Activated CD4-positive, alpha-beta T cell treated with anti-CD3 and anti-CD28 coated beads, Interleukin-2, amount 10 ng/mL, durations not matched to agents 7 days and 5 days (primary cell): ENCODE results near the gene TAGLN2. TPM values are rescaled to one million over a fixed set of nuclear protein-coding genes. Genes with fewer than 3 reads are reported as not detected.

Source experiments
- CTCF ChIA-PET: fragments of 350-600 bp; sonication (Branson Sonifier 250); formaldehyde crosslinking; loops from one replicate; lab custom pipeline; 2021; ENCODE audit warnings: antibody characterized with exemption; lab: Charles Lee
- POLR2A ChIA-PET: fragments of 350-600 bp; sonication (Branson Sonifier 250); formaldehyde crosslinking; loops from one replicate; lab custom pipeline; 2021; ENCODE audit warnings: antibody characterized with exemption; lab: Charles Lee
- DNase-seq: peaks from one replicate; pipeline ENCODE4 v3.0.0-alpha.2; 2020
- H3K27ac Mint-ChIP-seq: one replicate; pipeline ENCODE4 v1.8.0; 2021; ENCODE audit warnings: mild to moderate bottlenecking, moderate library complexity, mixed read lengths
- H3K27me3 Mint-ChIP-seq: one replicate; pipeline ENCODE4 v1.8.0; 2021; ENCODE audit warnings: mixed read lengths
- H3K36me3 Mint-ChIP-seq: one replicate; pipeline ENCODE4 v1.8.0; 2021; ENCODE audit warnings: low read depth, mixed read lengths
- H3K4me1 Mint-ChIP-seq: one replicate; pipeline ENCODE4 v1.8.0; 2021; ENCODE audit warnings: mixed read lengths
- H3K4me3 Mint-ChIP-seq: one replicate; pipeline ENCODE4 v1.8.0; 2021; ENCODE audit warnings: mild to moderate bottlenecking, moderate library complexity, mixed read lengths
- H3K9me3 Mint-ChIP-seq: one replicate; pipeline ENCODE4 v1.8.0; 2021; ENCODE audit warnings: mixed read lengths
- total RNA-seq, 2 experiments: library from RNA; stranded (reverse); gene quantifications; one replicate each; pipeline ENCODE4 v1.2.3, GENCODE V29; 2021

Gene TAGLN2
- total RNA-seq, 2 experiments from 2014 or later: 429 to 461 TPM

- H3K36me3 Mint-ChIP-seq: no peaks in the 10 kb centered on the region
- ChIA-PET CTCF (interaction anchor here (0.7 to 3.1 kb wide), 9 partner anchors 13 to 140 kb away, joined by 3 to 13 read pairs (median 3); partner anchors contain the start of genes KCNJ10 and TAGLN2), POLR2A (no interaction called here)
- peak overlapping the region; percentile 51 for H3K27ac Mint-ChIP-seq
- peaks cover 25% of the 10 kb centered on the region for H3K27me3 Mint-ChIP-seq
- H3K4me3 Mint-ChIP-seq: no peak overlapping the region
- H3K9me3 Mint-ChIP-seq: no peaks in the 10 kb centered on the region
- H3K4me1 Mint-ChIP-seq: peaks cover 24% of the 10 kb centered on the region
- no peak for DNase-seq
Observed at GRCh38 chr1:159938211-159938852, 13.0 kb upstream of the TAGLN2 start.

- H3K9me3 Mint-ChIP-seq: no peaks in the 10 kb centered on the region
- H3K4me1 Mint-ChIP-seq: peaks cover 24% of the 10 kb centered on the region
- POLR2A ChIA-PET: no interaction called here
- peaks cover 17% of the 10 kb centered on the region for H3K27me3 Mint-ChIP-seq
- H3K36me3 Mint-ChIP-seq: no peaks in the 10 kb centered on the region
- DNase-seq: no peak
- no peak overlapping the region for H3K4me3 Mint-ChIP-seq
- CTCF ChIA-PET: interaction anchor here (0.9 to 3.1 kb wide), 3 partner anchors 12 to 68 kb away, joined by 3 to 13 read pairs (median 5); partner anchors contain the start of gene TAGLN2
- H3K27ac Mint-ChIP-seq: no peak overlapping the region
Observed at GRCh38 chr1:159937054-159937750, 11.9 kb upstream of the TAGLN2 start.

DNA sequence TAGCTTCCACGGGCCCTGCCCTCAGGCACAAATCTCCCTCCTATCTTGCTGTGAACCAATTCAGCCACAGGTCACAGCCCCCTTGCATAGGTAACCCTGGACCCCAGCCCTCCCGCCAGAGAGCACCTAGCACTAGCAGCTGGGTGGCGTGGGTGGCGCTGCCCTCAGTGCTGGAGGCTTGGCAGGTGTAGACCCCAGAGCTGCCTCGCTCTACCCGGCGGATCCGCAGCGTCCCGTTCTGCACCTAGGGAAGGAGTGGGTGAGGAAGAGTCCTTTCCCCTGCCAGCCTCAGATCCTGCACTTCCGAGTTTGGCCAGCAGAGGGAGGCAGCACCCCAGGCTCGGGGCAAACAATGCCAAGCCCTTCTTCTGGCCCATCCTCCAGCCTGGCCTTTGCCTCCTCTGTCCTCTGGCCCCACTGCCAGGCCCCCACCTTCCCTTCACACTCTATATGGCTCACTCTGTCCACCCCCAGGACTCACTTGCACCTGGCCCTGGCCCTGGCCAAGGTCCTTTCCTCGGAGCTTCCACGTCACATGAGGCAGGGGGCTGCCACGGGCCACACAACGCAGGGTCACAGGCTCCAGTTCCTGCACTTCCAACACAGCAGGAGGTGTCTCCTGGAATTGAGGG is 11.1 kb upstream of the TAGLN2 start:
- H3K27ac Mint-ChIP-seq: no peak overlapping the region
- peak; percentile 85 for DNase-seq
- H3K36me3 Mint-ChIP-seq: no peaks in the 10 kb centered on the region
- H3K4me1 Mint-ChIP-seq: peaks cover 24% of the 10 kb centered on the region
- no peaks in the 10 kb centered on the region for H3K9me3 Mint-ChIP-seq
- no peak overlapping the region for H3K4me3 Mint-ChIP-seq
- ChIA-PET CTCF (interaction anchor here (2.4 kb wide), 1 partner anchor 10 kb away, joined by 8 read pairs; the partner anchor contains the start of gene IGSF9), POLR2A (no interaction called here)
- peaks cover 17% of the 10 kb centered on the region for H3K27me3 Mint-ChIP-seq

DNA sequence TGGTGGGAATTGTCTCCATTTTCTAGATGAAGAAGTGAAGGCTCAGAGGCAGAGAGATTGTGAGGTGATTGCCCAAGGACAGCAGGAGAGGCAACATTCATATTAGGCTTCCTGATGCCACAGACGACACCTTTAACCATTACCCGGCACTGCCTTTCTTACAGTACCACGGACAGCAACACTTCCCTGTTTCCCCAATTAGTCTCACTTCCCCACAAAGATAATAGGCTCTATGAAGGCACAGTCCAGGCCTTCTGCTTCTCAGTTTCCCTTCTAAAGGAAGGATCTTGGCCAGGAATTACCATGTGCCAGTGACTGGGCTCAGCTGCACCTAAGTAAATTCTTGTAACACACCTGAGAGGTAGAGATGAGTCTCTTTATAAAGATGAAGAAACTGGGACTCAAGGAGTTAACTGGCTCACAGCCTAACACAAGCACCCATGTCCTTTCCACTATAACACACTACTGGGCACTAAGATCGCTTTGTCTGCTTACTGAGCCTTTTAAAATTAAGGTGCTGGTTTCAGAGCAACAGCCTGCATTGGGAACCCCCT is 10.5 kb upstream of the TAGLN2 start:
- Mint-ChIP-seq H3K36me3 (no peaks in the 10 kb centered on the region), H3K27me3 (peaks cover 16% of the 10 kb centered on the region), H3K9me3 (no peaks in the 10 kb centered on the region), H3K27ac (no peak overlapping the region), H3K4me3 (no peak overlapping the region), H3K4me1 (peaks cover 24% of the 10 kb centered on the region)
- DNase-seq: no peak
- ChIA-PET POLR2A (no interaction called here), CTCF (interaction anchor here (1.0 to 4.7 kb wide), 4 partner anchors 10 to 73 kb away, joined by 3 to 32 read pairs (median 6); partner anchors contain the start of genes IGSF9 and TAGLN2)

- Mint-ChIP-seq H3K27me3 (peaks cover 16% of the 10 kb centered on the region), H3K4me1 (peaks cover 24% of the 10 kb centered on the region), H3K36me3 (no peaks in the 10 kb centered on the region), H3K4me3 (no peak overlapping the region), H3K9me3 (no peaks in the 10 kb centered on the region), H3K27ac (no peak overlapping the region)
- DNase-seq: no peak
- POLR2A ChIA-PET: no interaction called here
- CTCF ChIA-PET: interaction anchor here (0.7 to 4.7 kb wide), 6 partner anchors 10 to 112 kb away, joined by 3 to 32 read pairs (median 4); partner anchors contain the start of genes IGSF9 and TAGLN2
Observed at GRCh38 chr1:159935305-159935704, 10.0 kb upstream of the TAGLN2 start.

DNA sequence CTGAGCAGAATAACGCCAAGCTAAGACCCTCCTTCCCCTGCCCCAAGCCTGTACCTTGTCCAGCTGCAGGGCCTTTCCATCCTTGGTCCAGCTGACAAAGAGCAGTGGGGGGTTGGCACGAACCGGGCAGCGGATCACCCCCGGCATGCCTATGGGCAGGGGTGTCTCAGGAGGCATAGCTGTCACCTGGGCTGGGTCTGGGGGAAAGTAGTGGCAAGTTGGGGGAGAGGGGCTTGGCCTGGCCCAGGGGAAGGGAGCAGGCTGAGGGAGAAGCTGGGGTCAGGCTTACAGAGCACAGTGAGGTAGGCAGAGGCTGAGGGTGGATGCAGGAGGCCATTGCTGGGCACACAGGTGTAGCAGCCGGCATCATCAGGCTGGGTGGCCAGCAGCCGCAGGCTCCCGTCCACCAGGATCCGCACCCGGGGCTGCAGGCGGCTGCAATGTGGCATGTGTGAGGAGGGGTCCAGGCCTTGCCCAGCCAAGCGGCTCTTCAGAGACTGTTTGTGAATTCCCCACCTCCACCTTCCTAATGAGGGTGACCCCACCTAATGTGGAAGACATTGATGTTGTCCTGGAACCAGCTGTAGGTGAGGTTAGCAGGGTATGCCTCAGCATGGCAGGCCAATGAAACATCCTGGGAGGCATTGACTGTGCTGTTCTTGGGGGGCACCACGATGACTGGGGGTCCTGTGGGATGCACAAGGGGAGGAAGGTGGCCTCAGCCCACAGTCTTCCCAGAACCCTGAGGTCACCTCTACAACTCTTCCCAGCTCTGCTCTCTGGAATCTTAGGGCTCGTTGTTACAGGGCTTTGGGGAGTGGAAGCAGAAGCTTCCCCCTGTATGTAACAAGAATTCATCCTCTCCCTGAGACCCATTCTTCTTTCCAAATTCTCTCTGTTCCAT is 9.1 kb upstream of the TAGLN2 start:
- no peak overlapping the region for H3K4me3 Mint-ChIP-seq
- POLR2A ChIA-PET: no interaction called here
- CTCF ChIA-PET: interaction anchor here (0.7 to 4.7 kb wide), 6 partner anchors 9 to 151 kb away, joined by 3 to 32 read pairs (median 4); partner anchors contain the start of genes IGSF9 and TAGLN2
- H3K36me3 Mint-ChIP-seq: no peaks in the 10 kb centered on the region
- H3K4me1 Mint-ChIP-seq: peaks cover 24% of the 10 kb centered on the region
- H3K9me3 Mint-ChIP-seq: no peaks in the 10 kb centered on the region
- H3K27me3 Mint-ChIP-seq: peaks cover 13% of the 10 kb centered on the region
- no peak overlapping the region for H3K27ac Mint-ChIP-seq
- DNase-seq: no peak

- POLR2A ChIA-PET: no interaction called here
Observed at GRCh38 chr1:159933347-159933746, 8.0 kb upstream of the TAGLN2 start.

GRCh38 chr1:159932296-159933285 is 7.3 kb upstream of the TAGLN2 start:
- no peak for DNase-seq
- Mint-ChIP-seq H3K27me3 (peaks cover 4% of the 10 kb centered on the region), H3K4me1 (peaks cover 10% of the 10 kb centered on the region), H3K27ac (no peak overlapping the region), H3K36me3 (no peaks in the 10 kb centered on the region), H3K9me3 (no peaks in the 10 kb centered on the region), H3K4me3 (no peak overlapping the region)
- POLR2A ChIA-PET: no interaction called here
- CTCF ChIA-PET: interaction anchor here (4.7 kb wide), 1 partner anchor 74 kb away, joined by 32 read pairs; no protein-coding TSS in a partner anchor

More at GRCh38 chr1:159933347-159933746, 8.0 kb upstream of the TAGLN2 start:
- no peak for DNase-seq
- Mint-ChIP-seq H3K36me3 (no peaks in the 10 kb centered on the region), H3K27ac (no peak overlapping the region), H3K4me1 (peaks cover 18% of the 10 kb centered on the region), H3K4me3 (no peak overlapping the region), H3K9me3 (no peaks in the 10 kb centered on the region), H3K27me3 (peaks cover 7% of the 10 kb centered on the region)
- CTCF ChIA-PET: interaction anchor here (4.7 kb wide), 1 partner anchor 73 kb away, joined by 32 read pairs; no protein-coding TSS in a partner anchor

GRCh38 chr1:159931795-159932173 is 6.5 kb upstream of the TAGLN2 start:
- ChIA-PET POLR2A (no interaction called here), CTCF (interaction anchor here (4.7 kb wide), 1 partner anchor 74 kb away, joined by 32 read pairs; no protein-coding TSS in a partner anchor)
- H3K27me3 Mint-ChIP-seq: peaks cover 4% of the 10 kb centered on the region
- peaks cover 4% of the 10 kb centered on the region for H3K4me1 Mint-ChIP-seq
- H3K9me3 Mint-ChIP-seq: no peaks in the 10 kb centered on the region
- H3K4me3 Mint-ChIP-seq: no peak overlapping the region
- H3K27ac Mint-ChIP-seq: no peak overlapping the region
- H3K36me3 Mint-ChIP-seq: no peaks in the 10 kb centered on the region
- DNase-seq: no peak

GRCh38 chr1:159931101-159931794 is 5.9 kb upstream of the TAGLN2 start:
- Mint-ChIP-seq H3K27me3 (peaks cover 4% of the 10 kb centered on the region), H3K9me3 (no peaks in the 10 kb centered on the region), H3K4me1 (peaks cover 4% of the 10 kb centered on the region), H3K27ac (no peak overlapping the region), H3K4me3 (no peak overlapping the region), H3K36me3 (no peaks in the 10 kb centered on the region)
- no peak for DNase-seq
- ChIA-PET CTCF (interaction anchor here (1.5 to 4.7 kb wide), 2 partner anchors 75 to 76 kb away, joined by 5 to 32 read pairs; no protein-coding TSS in a partner anchor), POLR2A (no interaction called here)
